Suppressor macrophage (primary cell): Measurements from ENCODE around the gene TTC33.
A peak's percentile ranks its signal among the peaks of the same experiment; 100 is the strongest.
"Not testable (repeated sequence)": the region's sequence is repeated elsewhere in the genome, so short reads cannot be mapped to it uniquely, and the experiment has no call there.

Experiments
- DNase-seq, 4 experiments: peaks; one replicate each; pipeline ENCODE4 v3.0.0-alpha.2; 2020 to 2022

TTC33 gene

GRCh38 chr5:40652441-40653220 is 103.1 kb downstream of the TTC33 start:
- no peak for DNase-seq

GRCh38 chr5:40651201-40651600 is 104.6 kb downstream of the TTC33 start:
- DNase-seq: no peak

DNA sequence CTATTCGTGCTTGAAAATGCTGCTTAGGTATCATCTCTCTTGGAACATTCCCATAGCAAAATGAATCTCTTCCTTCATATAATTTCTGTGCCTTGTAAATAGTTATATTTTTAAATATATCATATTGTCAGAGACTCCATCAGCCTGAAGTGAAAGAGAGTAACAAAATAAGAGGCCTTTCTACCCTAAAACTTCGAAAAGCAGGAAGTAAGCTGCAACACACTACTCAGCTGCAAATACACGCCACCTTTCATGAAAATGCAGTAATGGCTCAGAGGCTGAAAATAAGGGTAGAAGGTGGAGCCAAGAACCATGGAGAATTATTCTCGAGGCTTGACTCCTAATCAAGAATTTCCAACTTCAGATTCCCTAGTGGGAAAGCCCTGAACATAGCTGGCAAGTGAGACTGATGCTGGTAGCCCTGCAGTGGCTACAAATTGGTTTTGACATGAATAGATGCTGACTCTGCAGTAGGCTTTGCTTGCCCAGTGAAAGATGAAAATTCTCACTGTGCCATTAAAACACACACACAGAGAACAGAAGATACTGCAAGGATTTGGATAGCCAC is 106.2 kb downstream of the TTC33 start:
- peak in 3 of 4 experiments; percentile 29 to 55 (median 37) for DNase-seq

GRCh38 chr5:40648150-40648549 is 107.6 kb downstream of the TTC33 start:
- DNase-seq: no peak

- no peak for DNase-seq
These were observed 109.5 kb downstream of the TTC33 start for GRCh38 chr5:40646266-40646665.

- not testable (repeated sequence) for DNase-seq
These were observed 116.2 kb downstream of the TTC33 start for GRCh38 chr5:40639531-40639930.

GRCh38 chr5:40634593-40634992 is 121.2 kb downstream of the TTC33 start:
- DNase-seq: no peak

- no peak for DNase-seq
These were observed 121.6 kb downstream of the TTC33 start for GRCh38 chr5:40634154-40634553.

GRCh38 chr5:40631236-40631635 is 124.5 kb downstream of the TTC33 start:
- DNase-seq: no peak

DNA sequence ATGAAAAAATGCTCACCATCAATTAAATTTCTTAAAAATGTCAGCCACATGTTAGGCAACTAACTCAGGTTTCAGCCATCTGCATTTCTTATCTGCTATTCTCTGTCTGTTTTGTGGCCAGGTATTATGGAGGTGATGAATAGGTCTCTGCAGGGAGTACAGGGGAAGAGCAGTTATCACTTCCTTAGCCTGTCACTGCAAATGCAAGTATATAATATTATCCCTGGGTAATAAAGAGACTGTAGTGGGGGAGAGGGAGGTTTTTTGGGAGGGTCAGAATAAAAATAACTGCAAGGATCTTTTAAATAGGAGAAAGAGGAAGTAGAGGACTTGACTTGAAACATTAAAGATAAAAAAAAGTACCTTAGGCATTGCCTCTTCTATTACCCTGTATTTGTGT is 125.6 kb downstream of the TTC33 start:
- DNase-seq: peak in 1 of 4 experiments; percentile 29

DNA sequence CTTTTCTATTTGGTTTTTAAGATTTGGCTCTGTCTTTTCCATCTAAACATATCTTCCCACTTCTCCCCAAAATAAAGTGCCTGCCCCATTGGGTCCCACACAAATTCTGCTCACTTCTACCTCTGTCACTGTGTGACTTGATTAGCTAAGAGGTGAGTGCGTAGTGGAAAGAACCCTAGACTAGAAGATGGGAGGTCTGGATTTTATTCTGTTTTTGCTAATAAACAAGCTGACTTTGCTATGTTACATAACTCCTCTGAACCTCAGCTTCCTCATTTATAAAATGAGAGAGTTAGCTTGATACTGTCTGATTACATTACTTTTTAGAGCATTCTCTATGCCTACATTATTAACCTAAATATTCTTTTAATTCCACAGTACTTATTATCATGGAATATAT is 127.4 kb downstream of the TTC33 start:
- peak; percentile 57 to 89 (median 76) for DNase-seq

DNA sequence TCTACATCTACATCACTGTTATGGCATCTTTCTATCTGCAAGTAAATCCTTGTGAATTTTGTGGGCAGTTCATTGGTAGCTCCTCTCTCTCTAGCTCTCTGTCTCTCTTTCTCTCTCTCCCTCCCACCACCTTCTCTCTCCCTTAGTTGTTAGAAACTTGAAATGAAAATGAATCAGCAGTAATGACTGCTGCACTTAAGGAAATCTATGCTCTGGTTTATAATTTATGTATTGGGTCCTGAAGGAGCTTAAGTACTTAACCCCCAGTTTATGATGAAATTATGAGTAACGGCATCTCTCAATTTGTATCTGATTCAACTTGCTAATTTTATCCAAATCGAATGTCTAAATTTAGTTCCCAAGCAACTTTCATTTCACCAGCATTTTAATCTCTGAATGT is 128.1 kb downstream of the TTC33 start:
- DNase-seq: no peak

DNA sequence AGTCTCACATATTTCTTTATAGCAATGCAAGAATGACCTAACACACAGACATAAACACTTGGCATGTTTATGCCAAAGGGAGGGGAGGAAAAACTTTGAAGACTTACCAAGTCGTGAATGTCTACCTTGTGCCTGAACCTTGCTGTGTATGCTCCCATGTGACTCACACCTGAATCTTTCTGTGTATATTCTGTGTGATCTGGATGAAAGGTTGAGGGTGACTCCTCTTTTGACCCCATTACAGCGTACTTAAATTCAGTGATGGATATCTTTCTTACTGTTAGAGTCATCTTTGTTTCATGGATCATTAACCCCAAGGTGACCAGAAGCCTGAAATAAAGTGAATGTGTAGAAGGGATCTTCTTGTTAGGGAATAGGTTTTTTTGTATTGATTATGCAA is 129.0 kb downstream of the TTC33 start:
- DNase-seq: no peak

- no peak for DNase-seq
These were observed 132.0 kb downstream of the TTC33 start for GRCh38 chr5:40623480-40624420.

GRCh38 chr5:40622463-40623252 is 133.1 kb downstream of the TTC33 start:
- no peak for DNase-seq

- DNase-seq: no peak
These were observed 136.3 kb downstream of the TTC33 start for GRCh38 chr5:40619421-40619820.

DNA sequence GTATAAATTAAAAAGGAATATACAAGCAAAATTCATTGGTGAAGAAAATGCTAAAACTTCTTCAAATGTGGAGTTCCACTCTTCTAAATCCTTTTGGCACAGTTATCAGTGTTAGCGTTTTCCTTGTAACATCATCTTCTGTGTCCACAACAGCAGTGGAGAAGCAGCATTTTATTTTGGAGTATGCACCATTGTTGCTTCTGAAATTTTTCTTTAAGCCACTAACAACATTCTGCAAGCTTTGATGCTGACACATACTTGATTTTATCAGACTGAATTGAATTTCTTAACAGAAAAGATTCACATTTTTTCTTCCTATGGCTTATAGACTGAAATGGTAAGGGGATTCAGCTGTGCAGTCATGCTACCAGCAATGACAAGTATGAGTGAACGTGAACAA is 136.8 kb downstream of the TTC33 start:
- DNase-seq: no peak

- DNase-seq: peak; percentile 70 to 95 (median 80)
These were observed 139.0 kb downstream of the TTC33 start for GRCh38 chr5:40616781-40617180.

GRCh38 chr5:40615586-40616170 is 140.1 kb downstream of the TTC33 start:
- DNase-seq: peak; percentile 50 to 89 (median 74)

GRCh38 chr5:40614923-40615585 is 140.7 kb downstream of the TTC33 start:
- DNase-seq: peak in 1 of 4 experiments; percentile 14

DNA sequence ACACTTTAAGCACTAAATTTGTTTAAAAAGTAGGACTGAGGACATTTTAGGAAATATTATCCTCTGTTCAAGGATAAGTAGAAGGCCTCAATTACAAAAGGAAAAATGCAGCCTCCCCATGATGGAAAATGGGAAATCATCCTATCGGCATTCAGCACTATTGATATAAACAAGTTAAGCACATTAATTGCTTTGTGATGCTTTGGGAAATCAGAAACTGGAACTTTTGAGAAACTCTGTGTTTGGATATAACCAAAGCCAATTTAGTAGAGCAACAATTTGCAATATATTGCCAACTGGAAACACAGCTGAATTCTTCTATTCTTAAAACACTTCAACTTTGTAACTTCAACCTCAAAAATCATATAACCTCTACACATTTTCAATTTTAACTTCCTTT is 141.3 kb downstream of the TTC33 start:
- peak in 1 of 4 experiments; percentile 9 for DNase-seq
